Neural progenitor cell (in vitro differentiated cells): ENCODE data around the gene CELSR3.

Experiments used
- CTCF ChIP-seq: fragments of 200-600 bp; sonication (generic); IDR thresholded peaks from 2 replicates; pipeline ENCODE4 v1.5.1; 2017; ENCODE audit warnings: antibody characterized with exemption, mild to moderate bottlenecking
- EZH2phosphoT487 ChIP-seq: fragments of 200-600 bp; sonication (generic); IDR thresholded peaks from 2 replicates; pipeline ENCODE4 v1.6.1; 2017; ENCODE audit warnings: antibody characterized with exemption

- TF ChIP-seq CTCF (no peak), EZH2phosphoT487 (no peak)
These were observed 25.5 kb upstream of the CELSR3 start for GRCh38 chr3:48688032-48688736.
